Transverse colon (tissue), 4 donors: ENCODE results near the gene TSPAN6.

Experiments
- CTCF ChIP-seq, 5 experiments: fragments of 200-600 bp in 3 of 5; fragments of 450-650 bp in 2 of 5; sonication (generic) in 3 of 5; IDR thresholded peaks; 1 replicate in 2 of 5; 2 replicates in 3 of 5; pipeline ENCODE4 v1.5.1; 2016 to 2017; ENCODE audit warnings: antibody characterized with exemption in 5 of 5, inconsistent platforms in 3 of 5, mild to moderate bottlenecking in 2 of 5, moderate library complexity in 1 of 5
- POLR2A ChIP-seq: fragments of 450-650 bp; IDR thresholded peaks from one replicate; pipeline ENCODE4 v1.6.1; 2016; ENCODE audit warnings: antibody characterized with exemption, mild to moderate bottlenecking, moderate library complexity
- POLR2AphosphoS5 ChIP-seq, 3 donors: sonication (generic); formaldehyde crosslinking; IDR thresholded peaks; one replicate each; pipeline ENCODE4 v1.6.1; 2016; ENCODE audit warnings: antibody characterized with exemption in 3 of 3

GRCh38 chrX:100654261-100654660 lies 17.7 kb upstream of the TSPAN6 start:
- TF ChIP-seq POLR2A (no peak), CTCF (IDR thresholded peaks at IDR 0.05) (peak in 1 of 5 experiments; percentile 21), POLR2AphosphoS5 (IDR thresholded peaks at IDR 0.05) (no peak)
